ENCODE results near the gene NME5.
"Not testable (repeated sequence)": the region's sequence is repeated elsewhere in the genome, so short reads cannot be mapped to it uniquely, and the experiment has no call there.

Gene NME5, protein sequence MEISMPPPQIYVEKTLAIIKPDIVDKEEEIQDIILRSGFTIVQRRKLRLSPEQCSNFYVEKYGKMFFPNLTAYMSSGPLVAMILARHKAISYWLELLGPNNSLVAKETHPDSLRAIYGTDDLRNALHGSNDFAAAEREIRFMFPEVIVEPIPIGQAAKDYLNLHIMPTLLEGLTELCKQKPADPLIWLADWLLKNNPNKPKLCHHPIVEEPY

DNA sequence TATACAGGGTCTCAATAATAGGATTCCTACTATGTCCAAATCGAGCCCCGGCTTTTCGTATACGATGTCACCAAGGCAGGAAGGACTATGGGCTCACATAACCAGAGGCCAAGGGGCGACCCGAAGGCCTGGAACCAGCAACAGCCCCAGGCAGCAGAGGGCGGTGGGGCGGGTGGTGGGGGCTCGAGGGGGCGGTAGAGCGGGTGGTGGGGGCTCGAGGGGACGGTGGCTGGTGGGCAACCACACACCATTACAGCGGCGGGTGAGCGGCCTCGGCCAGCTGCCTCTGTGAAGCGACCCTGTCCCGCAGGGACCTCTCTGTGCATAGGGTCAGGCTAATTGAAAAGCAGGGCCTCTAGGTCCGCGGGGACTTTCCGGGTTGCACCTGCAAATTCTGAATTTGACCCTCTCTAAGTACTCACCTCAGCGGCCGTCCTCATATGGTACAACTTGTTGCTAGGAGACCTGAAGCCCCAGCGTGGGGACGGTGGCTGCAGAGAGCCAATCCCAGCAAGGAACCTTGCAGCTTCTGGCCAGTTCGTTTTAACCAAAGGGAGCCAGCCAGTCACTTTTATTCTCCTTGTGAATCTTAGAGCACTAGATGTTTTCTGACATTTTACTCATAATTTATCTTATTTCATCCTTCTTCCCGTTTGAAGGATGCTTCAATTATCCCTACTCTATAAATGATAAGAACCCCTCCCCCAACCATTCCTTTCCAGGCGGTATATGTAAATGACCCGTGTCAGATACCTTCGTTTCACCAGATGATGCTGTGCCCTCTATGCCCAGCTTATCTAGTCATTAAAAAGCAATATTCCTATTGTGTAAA, at the start of gene NME5:
Gene NME5 (minus strand): TSS at position 480 of the 832 bp plus-strand sequence. CDS start 648 bp downstream, outside the sequence.
- DNase-seq (ENCODE audit: low read depth in 2 of 2): no peak

DNA sequence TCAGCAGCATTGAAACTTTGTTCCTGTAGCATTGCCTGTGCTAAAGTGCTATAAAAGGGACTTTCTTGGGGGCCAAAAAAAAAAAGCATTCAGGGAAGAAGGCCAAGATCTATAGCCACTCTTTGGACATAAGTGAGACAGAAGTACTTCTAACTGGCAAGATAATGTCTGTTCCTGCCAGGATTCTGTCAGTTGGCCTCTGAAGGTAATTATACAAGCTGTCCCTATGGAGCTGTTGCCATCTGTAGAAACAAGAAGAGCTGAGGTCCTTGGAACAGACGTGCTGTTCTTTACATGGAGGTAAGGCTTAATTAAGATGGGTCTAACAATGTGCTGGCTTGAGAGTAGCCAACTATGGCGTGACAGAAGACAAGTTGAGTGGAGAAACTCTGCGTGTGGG, 49.4 kb upstream of the NME5 start:
- DNase-seq (ENCODE audit: low read depth in 2 of 2): no peak

DNA sequence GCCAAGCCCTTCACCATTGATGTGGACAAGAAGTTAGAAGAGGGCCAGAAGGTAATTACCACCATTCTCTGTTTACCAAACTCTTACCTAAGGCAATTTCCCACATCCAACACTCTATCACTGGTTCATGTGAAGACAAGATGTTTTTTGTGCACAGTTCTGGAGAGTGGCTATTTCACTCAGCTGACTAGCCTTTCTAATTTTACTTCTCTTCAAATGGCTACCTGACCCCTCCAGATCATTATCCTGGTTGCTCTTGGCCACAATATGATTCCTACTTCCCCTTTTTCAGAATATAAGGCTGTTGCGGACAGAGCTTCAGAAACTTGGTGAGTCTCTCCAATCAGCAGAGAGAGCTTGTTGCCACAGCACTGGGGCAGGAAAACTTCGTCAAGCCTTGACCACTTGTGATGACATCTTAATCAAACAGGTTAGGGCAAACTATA, 46.8 kb upstream of the NME5 start:
- no peak for DNase-seq (ENCODE audit: low read depth in 2 of 2)

DNA sequence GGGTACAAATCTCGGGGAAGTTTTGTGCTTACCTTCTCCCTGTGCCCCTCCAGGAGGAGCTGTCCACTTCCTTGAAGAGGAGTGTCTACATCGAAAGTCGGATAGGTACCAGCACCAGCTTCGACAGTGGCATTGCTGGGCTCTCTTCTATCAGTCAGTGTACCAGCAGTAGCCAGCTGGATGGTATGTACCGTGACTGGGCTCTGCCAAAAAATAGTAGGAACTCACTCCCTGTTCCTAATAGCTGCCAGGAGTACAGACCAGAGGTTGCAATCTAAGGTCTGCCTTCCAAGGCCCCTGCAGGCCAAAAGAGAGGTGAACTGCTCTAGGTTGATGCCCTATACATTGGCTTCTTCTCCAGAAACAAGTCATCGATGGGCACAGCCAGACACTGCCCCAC, 43.6 kb upstream of the NME5 start:
- no peak for DNase-seq (ENCODE audit: low read depth in 2 of 2)

DNA sequence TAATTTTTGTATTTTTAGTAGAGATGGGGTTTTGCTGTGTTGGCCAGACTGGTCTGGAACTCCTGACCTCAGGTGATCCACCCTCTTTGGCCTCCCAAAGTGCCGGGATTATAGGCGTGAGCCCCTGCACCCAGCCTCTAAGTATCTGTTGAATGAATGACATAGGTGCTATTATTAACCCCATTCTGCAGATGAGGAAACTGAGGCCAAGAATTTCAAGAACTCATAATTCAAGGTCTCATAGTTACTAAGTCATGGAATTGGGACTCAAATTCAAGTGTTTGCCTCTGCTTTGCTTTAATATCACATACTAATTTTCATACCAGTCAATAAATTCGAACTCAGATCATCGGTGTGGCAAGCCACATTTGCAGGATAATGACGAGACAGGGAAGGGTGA, 41.6 kb upstream of the NME5 start:
- DNase-seq (ENCODE audit: low read depth in 2 of 2): no peak

DNA sequence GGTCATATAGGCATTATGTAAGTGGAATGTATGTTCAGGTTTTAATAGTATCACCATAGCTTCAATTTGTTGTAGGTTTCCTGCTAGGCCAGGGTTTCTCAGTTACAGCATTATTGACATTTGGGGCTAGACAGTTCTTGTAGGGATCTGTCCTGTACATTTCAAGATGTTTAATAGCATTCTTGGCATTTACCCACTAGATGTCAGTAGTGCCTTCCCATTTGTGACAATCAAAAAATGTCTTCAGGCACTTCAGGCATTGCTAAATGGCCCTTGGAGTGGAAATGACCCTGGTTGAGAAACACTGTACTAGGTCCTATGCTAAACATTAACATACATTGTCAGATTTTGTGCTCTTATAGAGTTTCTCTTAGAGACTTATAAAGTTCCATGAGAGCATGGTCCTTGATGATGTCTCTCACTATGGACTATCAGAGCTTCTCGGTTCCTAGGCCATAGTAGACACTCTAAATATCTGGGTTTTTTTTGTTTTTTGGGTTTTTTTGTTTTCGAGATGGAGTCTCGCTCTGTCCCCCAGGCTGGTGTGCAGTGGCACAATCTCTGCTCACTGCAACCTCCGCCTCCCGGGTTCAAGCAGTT, 41.1 kb upstream of the NME5 start:
- DNase-seq (ENCODE audit: low read depth in 2 of 2): no peak

DNA sequence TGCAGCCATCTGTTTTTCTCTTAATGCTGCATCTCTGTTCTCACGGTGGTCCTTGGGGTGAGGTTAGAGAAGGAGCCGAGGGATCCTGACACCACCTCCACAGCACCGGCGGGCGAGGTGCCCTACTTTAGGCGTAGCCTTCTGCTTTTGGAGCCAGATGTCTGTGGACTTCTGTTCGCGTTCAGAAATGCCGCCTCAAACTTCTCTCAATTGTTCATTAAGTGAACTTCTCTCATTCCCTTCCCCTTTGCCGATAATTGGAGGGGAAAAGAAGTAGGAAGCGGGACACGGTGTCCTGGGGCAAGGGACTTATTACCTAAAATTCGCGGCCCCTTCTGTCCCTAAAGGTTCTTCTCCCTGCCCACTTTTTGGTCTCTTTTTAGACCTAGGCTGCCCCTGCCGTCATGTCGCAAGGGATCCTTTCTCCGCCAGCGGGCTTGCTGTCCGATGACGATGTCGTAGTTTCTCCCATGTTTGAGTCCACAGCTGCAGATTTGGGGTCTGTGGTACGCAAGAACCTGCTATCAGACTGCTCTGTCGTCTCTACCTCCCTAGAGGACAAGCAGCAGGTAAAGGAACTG, 40.1 kb upstream of the NME5 start:
- no peak for DNase-seq (ENCODE audit: low read depth in 2 of 2)

DNA sequence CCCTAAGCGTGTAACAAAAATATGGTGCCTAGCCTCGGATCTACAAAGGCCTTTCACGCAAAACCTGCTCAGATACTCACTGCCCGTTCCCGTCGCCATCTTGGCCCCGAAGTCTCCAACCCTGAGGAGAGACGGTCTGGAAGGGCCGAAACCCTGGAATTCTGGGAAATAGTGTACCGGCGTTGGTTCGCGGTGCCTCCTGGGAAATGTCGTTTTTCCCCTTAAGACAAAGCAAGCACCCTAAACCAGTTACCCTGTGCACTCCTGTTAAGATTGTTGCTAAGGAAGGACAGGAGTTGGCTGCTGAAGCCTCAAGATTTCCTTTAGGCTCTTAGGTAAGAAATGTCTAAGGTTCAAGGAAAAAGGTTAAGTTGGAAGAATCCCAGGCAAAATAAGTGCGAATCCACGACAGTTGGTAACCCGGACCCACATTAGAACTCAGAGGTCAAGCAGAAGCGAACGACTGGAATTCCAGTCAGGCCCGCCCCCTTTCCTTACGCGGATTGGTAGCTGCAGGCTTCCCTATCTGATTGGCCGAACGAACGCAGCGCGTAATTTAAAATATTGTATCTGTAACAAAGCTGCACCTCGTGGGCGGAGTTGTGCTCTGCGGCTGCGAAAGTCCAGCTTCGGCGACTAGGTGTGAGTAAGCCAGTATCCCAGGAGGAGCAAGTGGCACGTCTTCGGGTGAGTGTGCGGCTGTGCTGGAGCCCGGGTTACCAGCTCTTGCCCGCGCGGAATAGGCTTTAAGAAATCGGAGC, 39.5 kb upstream of the NME5 start, which contains the start of the genes BRD8 and KIF20A:
Gene BRD8 (minus strand): TSS at position 115 of the 761 bp plus-strand sequence. CDS start 16 bp downstream, at position 99.
Gene KIF20A (plus strand): TSS at position 597 of the 761 bp plus-strand sequence. CDS start 569 bp downstream, outside the sequence.
- DNase-seq (ENCODE audit: low read depth in 2 of 2): peak; percentile 73 to 91

DNA sequence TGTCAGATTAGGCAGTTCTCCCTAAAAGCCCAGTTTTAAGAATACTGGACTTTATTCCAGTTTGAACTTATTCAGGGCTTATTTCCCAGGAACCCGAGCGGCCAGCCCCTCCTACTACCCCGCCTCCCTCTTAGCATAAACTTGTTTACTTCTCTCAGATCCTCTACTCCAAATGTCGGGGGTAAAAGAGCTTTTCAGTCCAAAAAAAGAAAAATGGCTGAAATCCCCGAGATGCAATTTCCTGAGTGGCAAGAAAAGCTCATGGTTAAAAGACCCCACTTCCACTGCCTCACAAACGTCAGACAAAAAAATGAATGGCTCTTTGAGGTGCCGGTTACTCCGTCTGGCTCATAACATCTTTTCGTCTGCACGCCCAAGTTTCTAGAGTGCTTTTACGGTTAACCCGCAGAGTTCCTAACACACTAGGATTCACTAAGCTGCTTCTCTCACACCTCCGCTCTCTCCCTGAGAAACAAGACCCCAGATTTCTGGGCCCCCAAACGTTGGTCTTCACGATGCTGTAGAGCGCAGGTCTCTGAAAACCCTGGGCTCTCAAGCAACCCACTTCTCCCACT, 38.8 kb upstream of the NME5 start:
- DNase-seq (ENCODE audit: low read depth in 2 of 2): peak in 1 of 2 experiments; percentile 18

DNA sequence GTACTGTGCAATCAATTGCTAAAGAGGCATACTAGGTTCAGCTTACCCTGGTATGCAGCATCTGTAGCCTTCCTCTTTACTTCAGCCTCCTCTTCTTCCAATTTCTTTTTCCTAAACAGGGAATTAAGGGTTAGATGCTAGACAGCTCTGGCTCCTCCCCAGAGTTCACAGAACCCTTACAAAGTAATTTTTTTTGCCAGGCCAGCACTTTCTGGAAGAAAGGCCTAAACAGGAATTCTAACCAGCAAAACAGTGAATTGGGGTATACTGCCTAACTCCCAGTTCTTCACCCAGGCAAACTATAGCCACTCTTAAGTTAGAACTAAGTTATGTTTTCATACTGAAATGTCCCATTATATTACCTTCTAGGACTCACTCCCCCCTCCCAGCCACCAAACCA, 31.1 kb upstream of the NME5 start:
- DNase-seq (ENCODE audit: low read depth in 2 of 2): no peak

DNA sequence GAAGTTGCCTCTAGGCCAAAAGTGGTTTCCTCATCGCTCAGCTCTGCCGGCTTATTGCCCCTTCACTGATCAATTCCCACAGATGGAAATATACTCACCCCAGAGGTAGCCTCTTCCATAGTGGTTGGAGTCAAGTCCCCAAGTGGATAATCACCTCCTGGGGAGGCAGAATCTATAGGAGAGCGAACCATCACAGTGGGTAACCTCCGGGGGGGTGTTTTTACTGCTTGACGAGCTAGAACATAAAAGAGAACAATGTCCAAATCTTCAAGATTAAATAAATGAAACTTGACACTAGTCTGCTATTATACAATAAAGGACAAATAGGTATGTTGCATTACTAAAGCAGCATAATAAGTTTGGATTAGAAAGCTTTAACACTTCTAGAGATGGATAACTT, 29.9 kb upstream of the NME5 start:
- no peak for DNase-seq (ENCODE audit: low read depth in 2 of 2)

DNA sequence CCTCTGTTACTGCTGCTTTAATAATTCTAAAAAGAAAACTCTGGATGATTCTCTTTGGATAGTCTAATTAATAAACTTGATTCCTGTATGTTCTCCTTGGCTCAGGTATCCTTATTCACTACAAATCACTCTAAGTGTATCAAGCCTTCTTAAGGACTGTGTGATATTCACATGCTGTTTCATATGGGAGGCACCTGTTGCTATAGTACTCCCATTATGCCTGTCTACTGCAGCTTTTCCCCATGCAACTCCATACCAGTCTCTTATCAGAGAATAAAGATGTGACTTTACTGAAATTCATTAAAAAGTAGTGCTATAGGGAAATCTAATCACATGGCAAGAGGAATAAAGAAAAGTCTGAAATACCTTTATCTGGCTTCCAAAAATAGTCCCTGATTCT, 24.5 kb upstream of the NME5 start:
- no peak for DNase-seq (ENCODE audit: low read depth in 2 of 2)

DNA sequence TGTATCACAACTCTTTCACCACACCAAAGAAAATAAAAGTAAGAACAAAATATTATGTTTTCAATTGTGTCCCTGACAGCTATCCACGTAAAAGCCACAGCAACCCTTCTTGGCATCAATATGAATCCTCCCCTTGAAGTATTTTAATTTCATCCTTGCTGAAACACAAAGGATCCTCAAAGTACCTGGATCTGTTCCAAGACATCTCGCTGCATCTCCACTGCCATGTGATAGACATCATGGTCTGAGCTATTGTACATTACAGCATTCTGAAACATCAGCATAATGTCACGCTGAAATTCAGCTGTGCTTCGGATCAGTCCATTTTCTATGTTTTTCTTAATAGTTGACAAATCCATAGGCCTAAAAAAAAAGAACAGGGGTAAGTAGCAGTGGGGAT, 21.5 kb upstream of the NME5 start:
- DNase-seq (ENCODE audit: low read depth in 2 of 2): no peak

DNA sequence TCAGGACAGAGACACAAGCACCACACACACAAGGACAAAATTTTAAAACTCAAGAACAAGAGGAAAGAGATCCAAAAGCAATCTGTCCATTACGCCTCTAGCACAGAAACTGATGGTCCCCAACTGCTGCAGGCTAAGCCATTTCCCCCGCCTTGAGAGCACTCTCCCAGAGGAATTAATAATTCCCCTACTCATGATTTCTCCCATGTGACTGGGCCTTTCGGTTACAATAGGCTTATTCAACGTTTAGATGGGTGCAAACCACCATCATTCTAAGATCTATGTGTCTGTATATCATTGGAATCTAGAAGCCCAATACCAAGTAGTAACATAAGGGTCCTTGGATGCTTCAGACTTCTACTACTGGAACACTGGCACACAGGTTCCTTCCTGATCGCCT, 20.4 kb upstream of the NME5 start:
- DNase-seq (ENCODE audit: low read depth in 2 of 2): no peak

DNA sequence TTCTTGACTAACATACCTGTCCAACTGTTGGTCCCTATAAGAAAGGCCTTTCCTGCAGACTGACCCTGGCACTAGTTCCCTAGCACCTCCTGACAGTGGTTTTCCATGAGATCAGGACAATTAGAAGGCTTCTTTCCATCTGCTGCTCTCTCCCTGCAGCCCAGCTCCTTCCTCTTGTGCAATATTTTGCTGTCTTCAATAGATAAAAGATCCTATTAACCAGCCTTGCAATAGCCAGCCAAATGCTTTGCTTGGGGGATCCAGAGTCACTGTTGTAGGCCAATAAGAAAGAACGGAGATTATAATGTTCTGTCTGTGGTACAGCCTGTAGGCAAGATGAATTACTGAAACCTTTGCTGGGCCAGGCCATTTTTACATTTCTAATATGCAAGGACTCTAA, 18.4 kb upstream of the NME5 start:
- no peak for DNase-seq (ENCODE audit: low read depth in 2 of 2)

DNA sequence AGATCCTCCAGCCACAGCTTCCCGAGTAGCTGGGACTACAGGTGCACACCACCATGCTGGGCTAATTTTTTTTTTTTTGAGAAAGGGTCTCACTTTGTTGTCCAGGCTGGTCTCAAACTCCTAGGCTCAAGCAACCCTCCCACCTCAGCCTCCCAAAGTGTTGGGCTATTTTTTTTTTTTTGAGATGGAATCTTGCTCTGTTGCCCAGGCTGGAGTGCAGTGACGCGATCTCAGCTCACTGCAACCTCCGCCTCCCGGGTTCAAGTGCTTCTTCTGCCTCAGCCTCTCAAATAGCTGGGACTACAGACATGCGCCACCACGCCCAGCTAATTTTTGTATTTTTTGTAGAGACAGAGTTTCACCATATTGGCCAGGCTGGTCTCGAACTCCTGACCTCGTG, 16.7 kb upstream of the NME5 start:
- not testable (repeated sequence) for DNase-seq (ENCODE audit: low read depth in 2 of 2)

DNA sequence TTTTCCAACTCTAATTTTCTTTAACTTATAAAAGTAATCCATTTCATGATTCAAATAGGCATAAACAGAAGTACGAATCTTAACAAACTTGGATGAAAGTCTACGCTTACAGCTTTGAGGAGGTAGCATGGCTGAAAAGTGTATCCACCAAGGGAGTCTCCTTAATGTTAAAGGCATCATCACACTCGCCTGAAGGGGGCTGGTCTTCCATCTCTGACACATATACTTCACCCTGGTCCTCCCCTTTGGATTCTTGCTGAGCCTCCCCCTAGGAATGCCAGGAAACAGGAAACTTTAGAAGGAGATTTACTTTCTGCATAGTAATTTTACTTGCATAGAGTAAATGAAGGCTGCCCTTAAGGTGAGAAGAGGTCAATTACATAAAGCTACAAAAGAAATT, 10.3 kb upstream of the NME5 start:
- DNase-seq (ENCODE audit: low read depth in 2 of 2): no peak

DNA sequence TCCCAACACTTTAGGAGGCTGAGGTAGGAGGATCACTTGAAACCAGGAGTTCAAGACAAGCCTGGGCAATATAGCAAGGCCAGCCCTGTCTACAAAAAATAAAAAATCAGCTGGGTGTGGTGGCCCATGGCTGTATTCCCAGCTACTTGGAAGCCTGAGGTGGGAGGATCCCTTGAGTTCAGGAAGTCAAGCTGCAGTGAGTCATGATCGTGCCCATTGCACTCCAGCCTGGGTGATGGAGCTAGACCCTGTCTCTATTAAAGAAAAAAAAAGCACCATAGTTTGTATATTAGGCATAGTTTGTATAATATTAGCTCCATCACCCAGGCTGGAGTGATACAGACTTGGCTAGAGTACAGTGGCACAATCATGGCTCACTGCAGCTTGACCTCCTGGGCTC, 9.6 kb upstream of the NME5 start:
- DNase-seq (ENCODE audit: low read depth in 2 of 2): no peak

DNA sequence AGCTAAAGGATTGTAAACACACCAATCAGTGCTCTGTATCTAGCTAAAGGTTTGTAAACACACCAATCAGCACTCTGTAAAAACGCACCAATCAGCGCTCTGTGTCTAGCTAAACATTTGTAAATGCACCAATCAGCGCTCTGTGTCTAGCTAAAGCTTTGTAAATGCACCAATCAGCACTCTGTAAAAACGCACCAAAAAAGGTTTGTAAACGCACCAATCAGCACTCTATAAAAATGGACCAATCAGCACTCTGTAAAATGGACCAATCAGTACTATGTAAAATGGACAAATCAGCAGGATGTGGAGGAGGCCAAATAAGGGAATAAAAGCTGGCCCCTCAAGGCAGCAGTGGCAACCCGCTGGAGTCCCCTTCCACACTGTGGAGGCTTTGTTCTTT, 4.3 kb upstream of the NME5 start:
- not testable (repeated sequence) for DNase-seq (ENCODE audit: low read depth in 2 of 2)

DNA sequence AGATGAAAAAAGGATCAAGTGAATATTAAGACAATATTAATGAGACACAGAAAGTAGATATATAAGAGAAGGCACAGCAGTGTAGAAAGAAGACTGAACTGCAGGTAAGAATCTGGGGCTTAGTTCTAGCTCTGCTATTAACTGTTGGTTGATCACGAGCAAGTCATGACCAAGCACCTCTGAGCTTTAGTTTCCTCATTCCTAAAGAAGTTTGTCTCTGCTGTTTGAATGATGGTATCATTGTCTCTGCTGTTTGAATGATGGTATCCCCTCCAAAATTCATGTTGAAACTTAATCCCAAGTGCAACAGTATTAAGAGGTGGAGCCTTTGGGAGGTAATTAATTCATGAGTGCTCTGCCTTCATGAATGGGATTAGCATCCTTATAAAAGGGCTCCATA, 2.5 kb upstream of the NME5 start:
- no peak for DNase-seq (ENCODE audit: low read depth in 2 of 2)

DNA sequence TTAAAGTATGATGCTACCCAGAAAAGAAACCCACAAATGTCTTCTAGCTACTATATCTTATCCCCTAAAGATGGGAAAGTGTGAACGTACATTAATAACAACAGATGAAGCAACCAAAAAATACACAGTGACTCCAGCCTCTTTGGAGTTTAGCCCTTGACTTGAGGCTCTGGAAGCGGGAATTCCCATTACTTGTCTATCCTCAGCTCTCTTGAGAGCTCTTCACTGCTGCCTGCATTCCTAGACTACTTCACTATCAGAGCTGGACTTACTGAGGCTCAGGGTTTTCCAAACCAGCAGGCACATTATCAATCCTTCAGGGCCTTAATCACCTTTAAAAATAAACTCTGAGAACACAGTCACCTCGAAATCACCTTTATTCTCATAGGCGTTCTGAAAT, 1.0 kb upstream of the NME5 start:
- DNase-seq (ENCODE audit: low read depth in 2 of 2): no peak
